SK-N-SH (cell line): ENCODE results near the gene IPO11.

Experiments
- GATA2 ChIP-seq: sonication (generic); formaldehyde crosslinking; IDR thresholded peaks from 2 replicates; pipeline ENCODE4 v1.5.0; 2020; ENCODE audit warnings: mild to moderate bottlenecking, missing genetic modification reagents
- JUND ChIP-seq: IDR thresholded peaks from 2 replicates; pipeline ENCODE4 v1.4.0; 2012
- MXI1 ChIP-seq: IDR thresholded peaks from 2 replicates; pipeline ENCODE4 v1.6.1; 2012; ENCODE audit warnings: mild to moderate bottlenecking, low read depth, low read length, improper control_type of control experiment
- NFIC ChIP-seq: IDR thresholded peaks from 2 replicates; pipeline ENCODE4 v1.4.0; 2012; ENCODE audit warnings: borderline replicate concordance
- POLR2AphosphoS5 ChIP-seq: IDR thresholded peaks from 2 replicates; pipeline ENCODE4 v1.6.1; 2012; ENCODE audit warnings: low read depth, low read length
- RAD21 ChIP-seq: IDR thresholded peaks from 2 replicates; pipeline ENCODE4 v1.6.1; 2012; ENCODE audit warnings: mild to moderate bottlenecking, low read length
- SIN3A ChIP-seq: IDR thresholded peaks from 2 replicates; pipeline ENCODE4 v1.6.1; 2012; ENCODE audit warnings: low read depth, mild to moderate bottlenecking, low read length, moderate library complexity, borderline replicate concordance
- TAF1 ChIP-seq: IDR thresholded peaks from 2 replicates; pipeline ENCODE4 v1.6.1; 2012; ENCODE audit warnings: low read depth, mild to moderate bottlenecking, low read length, moderate library complexity, borderline replicate concordance
- YY1 ChIP-seq: IDR thresholded peaks from 2 replicates; pipeline ENCODE4 v1.4.0; 2012; ENCODE audit warnings: low read depth, mild to moderate bottlenecking
- TF ChIP-seq, protein P1 (sequence below): fragments of 200-600 bp; sonication (generic); IDR thresholded peaks from 2 replicates; pipeline ENCODE4 v1.6.1; 2017; ENCODE audit warnings: antibody characterized with exemption, mild to moderate bottlenecking, moderate library complexity
- TF ChIP-seq, protein P2 (sequence below): IDR thresholded peaks from 2 replicates; pipeline ENCODE4; 2012
- TF ChIP-seq, protein P3 (sequence below): IDR thresholded peaks from 2 replicates; pipeline ENCODE4 v1.4.0; 2012; ENCODE audit warnings: low read depth, borderline replicate concordance
- TF ChIP-seq, protein P4 (sequence below): fragments of 150-350 bp; IDR thresholded peaks from 2 replicates; pipeline ENCODE4 v1.6.1; 2017; ENCODE audit warnings: antibody characterized with exemption, low read length, low read depth, borderline replicate concordance
- TF ChIP-seq, protein P5 (sequence below): IDR thresholded peaks from 2 replicates; pipeline ENCODE4 v1.4.0; 2012; ENCODE audit warnings: low read depth

DNA sequence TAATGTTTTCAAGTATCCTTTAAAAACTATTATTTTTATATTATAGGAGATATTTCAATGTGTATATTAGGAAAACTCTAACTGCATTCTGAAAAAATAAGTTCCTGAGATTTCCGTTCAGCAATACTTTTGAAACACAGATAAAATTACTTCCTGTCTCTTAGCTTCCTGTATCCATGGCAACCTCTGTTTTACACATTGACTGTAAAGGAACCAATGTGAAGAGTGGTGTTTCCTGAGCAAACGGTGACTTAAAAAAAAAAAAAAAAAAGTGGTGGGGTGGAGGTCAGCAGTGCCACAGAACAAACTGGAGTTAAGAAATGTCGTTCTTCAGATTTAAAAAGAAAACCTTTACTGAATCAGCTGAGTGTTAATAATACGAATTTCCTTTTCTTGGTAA, 166.0 kb downstream of the IPO11 start, which contains the start of gene LRRC70:
- TF ChIP-seq RAD21 (no peak), POLR2AphosphoS5 (no peak), JUND (no peak), TAF1 (no peak), YY1 (no peak), MXI1 (no peak), SIN3A (no peak), NFIC (no peak), GATA2 (CRISPR knock-in tag) (no peak)
- TF ChIP-seq, protein P1, sequence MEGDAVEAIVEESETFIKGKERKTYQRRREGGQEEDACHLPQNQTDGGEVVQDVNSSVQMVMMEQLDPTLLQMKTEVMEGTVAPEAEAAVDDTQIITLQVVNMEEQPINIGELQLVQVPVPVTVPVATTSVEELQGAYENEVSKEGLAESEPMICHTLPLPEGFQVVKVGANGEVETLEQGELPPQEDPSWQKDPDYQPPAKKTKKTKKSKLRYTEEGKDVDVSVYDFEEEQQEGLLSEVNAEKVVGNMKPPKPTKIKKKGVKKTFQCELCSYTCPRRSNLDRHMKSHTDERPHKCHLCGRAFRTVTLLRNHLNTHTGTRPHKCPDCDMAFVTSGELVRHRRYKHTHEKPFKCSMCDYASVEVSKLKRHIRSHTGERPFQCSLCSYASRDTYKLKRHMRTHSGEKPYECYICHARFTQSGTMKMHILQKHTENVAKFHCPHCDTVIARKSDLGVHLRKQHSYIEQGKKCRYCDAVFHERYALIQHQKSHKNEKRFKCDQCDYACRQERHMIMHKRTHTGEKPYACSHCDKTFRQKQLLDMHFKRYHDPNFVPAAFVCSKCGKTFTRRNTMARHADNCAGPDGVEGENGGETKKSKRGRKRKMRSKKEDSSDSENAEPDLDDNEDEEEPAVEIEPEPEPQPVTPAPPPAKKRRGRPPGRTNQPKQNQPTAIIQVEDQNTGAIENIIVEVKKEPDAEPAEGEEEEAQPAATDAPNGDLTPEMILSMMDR = no peak
- TF ChIP-seq, protein P2, sequence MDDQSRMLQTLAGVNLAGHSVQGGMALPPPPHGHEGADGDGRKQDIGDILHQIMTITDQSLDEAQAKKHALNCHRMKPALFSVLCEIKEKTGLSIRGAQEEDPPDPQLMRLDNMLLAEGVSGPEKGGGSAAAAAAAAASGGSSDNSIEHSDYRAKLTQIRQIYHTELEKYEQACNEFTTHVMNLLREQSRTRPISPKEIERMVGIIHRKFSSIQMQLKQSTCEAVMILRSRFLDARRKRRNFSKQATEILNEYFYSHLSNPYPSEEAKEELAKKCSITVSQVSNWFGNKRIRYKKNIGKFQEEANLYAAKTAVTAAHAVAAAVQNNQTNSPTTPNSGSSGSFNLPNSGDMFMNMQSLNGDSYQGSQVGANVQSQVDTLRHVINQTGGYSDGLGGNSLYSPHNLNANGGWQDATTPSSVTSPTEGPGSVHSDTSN = no peak
- TF ChIP-seq, protein P3, sequence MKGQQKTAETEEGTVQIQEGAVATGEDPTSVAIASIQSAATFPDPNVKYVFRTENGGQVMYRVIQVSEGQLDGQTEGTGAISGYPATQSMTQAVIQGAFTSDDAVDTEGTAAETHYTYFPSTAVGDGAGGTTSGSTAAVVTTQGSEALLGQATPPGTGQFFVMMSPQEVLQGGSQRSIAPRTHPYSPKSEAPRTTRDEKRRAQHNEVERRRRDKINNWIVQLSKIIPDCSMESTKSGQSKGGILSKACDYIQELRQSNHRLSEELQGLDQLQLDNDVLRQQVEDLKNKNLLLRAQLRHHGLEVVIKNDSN = no peak
- TF ChIP-seq, protein P4, sequence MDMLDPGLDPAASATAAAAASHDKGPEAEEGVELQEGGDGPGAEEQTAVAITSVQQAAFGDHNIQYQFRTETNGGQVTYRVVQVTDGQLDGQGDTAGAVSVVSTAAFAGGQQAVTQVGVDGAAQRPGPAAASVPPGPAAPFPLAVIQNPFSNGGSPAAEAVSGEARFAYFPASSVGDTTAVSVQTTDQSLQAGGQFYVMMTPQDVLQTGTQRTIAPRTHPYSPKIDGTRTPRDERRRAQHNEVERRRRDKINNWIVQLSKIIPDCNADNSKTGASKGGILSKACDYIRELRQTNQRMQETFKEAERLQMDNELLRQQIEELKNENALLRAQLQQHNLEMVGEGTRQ = no peak
- TF ChIP-seq, protein P5, sequence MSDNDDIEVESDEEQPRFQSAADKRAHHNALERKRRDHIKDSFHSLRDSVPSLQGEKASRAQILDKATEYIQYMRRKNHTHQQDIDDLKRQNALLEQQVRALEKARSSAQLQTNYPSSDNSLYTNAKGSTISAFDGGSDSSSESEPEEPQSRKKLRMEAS = no peak
